HUES64 (cell line): ENCODE measurements around the gene CACNA2D3.
"Not testable (repeated sequence)": the region's sequence is repeated elsewhere in the genome, so short reads cannot be mapped to it uniquely, and the experiment has no call there.

ENCODE experiments used
- H3K27ac ChIP-seq: 2 replicates; pipeline ENCODE4 v1.7.0; 2013; ENCODE audit warnings: low read depth, low read length, inconsistent platforms
- H3K27me3 ChIP-seq: 2 replicates; pipeline ENCODE4 v1.6.1; 2013; ENCODE audit warnings: mild to moderate bottlenecking, low read length; ENCODE audit not compliant: insufficient read depth
- H3K36me3 ChIP-seq: 2 replicates; pipeline ENCODE4 v1.6.1; 2013; ENCODE audit warnings: mild to moderate bottlenecking, low read length; ENCODE audit not compliant: insufficient read depth
- H3K4me1 ChIP-seq: 2 replicates; pipeline ENCODE4 v1.6.1; 2013; ENCODE audit warnings: mild to moderate bottlenecking, low read length, moderate library complexity; ENCODE audit not compliant: insufficient read depth
- H3K4me3 ChIP-seq: 2 replicates; pipeline ENCODE4 v1.5.1; 2013; ENCODE audit warnings: mild to moderate bottlenecking, low read length, moderate library complexity
- H3K9ac ChIP-seq: 2 replicates; pipeline ENCODE4 v1.6.1; 2013; ENCODE audit warnings: mild to moderate bottlenecking, low read depth, low read length
- H3K9me3 ChIP-seq: 2 replicates; pipeline ENCODE4 v1.6.1; 2013; ENCODE audit warnings: low read depth, low read length; ENCODE audit not compliant: insufficient read depth
- WGBS: fragments of 150-250, 120-280 bp; methylation state at CpG from one replicate; pipeline ENCODE4 v1.1.7; 2013; ENCODE audit warnings: missing lambda C conversion rate; 5-methylcytosine and 5-hydroxymethylcytosine counted together

The CACNA2D3 gene

GRCh38 chr3:54427941-54428871, 305.9 kb downstream of the CACNA2D3 start:
- Histone ChIP-seq H3K9ac (no peak overlapping the region), H3K36me3 (no peaks in the 10 kb centered on the region), H3K27ac (no peak overlapping the region), H3K9me3 (no peaks in the 10 kb centered on the region), H3K27me3 (no peaks in the 10 kb centered on the region), H3K4me3 (no peak overlapping the region), H3K4me1 (0 out of 2 replicates have a peak, but pooled peaks cover 2% of the 10 kb centered on the region)
- 57% methylated on average over 9 of the region's 9 CpGs for WGBS

GRCh38 chr3:54432975-54433374, 310.6 kb downstream of the CACNA2D3 start:
- H3K4me3 ChIP-seq: no peak overlapping the region
- H3K27ac ChIP-seq: no peak overlapping the region
- no peaks in the 10 kb centered on the region for H3K36me3 ChIP-seq
- no peaks in the 10 kb centered on the region for H3K27me3 ChIP-seq
- H3K9ac ChIP-seq: no peak overlapping the region
- no peaks in the 10 kb centered on the region for H3K9me3 ChIP-seq
- 0 out of 2 replicates have a peak, but pooled peaks cover 2% of the 10 kb centered on the region for H3K4me1 ChIP-seq
- 85% methylated on average over 1 of the region's 1 CpG for WGBS

- no peaks in the 10 kb centered on the region for H3K36me3 ChIP-seq
- no peaks in the 10 kb centered on the region for H3K9me3 ChIP-seq
- 21% methylated on average over 6 of the region's 6 CpGs for WGBS
Measured at GRCh38 chr3:54433846-54434245, 311.5 kb downstream of the CACNA2D3 start.

GRCh38 chr3:54434756-54435155, 312.4 kb downstream of the CACNA2D3 start:
- Histone ChIP-seq H3K9ac (no peak overlapping the region), H3K4me1 (no peaks in the 10 kb centered on the region), H3K27me3 (no peaks in the 10 kb centered on the region), H3K36me3 (no peaks in the 10 kb centered on the region), H3K9me3 (no peaks in the 10 kb centered on the region), H3K4me3 (no peak overlapping the region), H3K27ac (no peak overlapping the region)
- 89% methylated on average over 2 of the region's 2 CpGs for WGBS

More at GRCh38 chr3:54433846-54434245, 311.5 kb downstream of the CACNA2D3 start:
- H3K9ac ChIP-seq: no peak overlapping the region
- no peak overlapping the region for H3K4me3 ChIP-seq
- no peaks in the 10 kb centered on the region for H3K27me3 ChIP-seq
- H3K27ac ChIP-seq: no peak overlapping the region
- no peaks in the 10 kb centered on the region for H3K4me1 ChIP-seq

GRCh38 chr3:54437271-54437670, 314.9 kb downstream of the CACNA2D3 start:
- H3K9ac ChIP-seq: no peak overlapping the region

GRCh38 chr3:54443561-54444161, 321.3 kb downstream of the CACNA2D3 start:
- H3K4me1 ChIP-seq: no peaks in the 10 kb centered on the region
- H3K9me3 ChIP-seq: no peaks in the 10 kb centered on the region
- no peaks in the 10 kb centered on the region for H3K36me3 ChIP-seq
- WGBS: 87% methylated on average over 11 of the region's 11 CpGs
- H3K9ac ChIP-seq: no peak overlapping the region
- H3K27ac ChIP-seq: no peak overlapping the region
- no peak overlapping the region for H3K4me3 ChIP-seq
- H3K27me3 ChIP-seq: no peaks in the 10 kb centered on the region

More at GRCh38 chr3:54437271-54437670, 314.9 kb downstream of the CACNA2D3 start:
- no peak overlapping the region for H3K4me3 ChIP-seq
- 88% methylated on average over 2 of the region's 2 CpGs for WGBS
- no peaks in the 10 kb centered on the region for H3K4me1 ChIP-seq
- no peak overlapping the region for H3K27ac ChIP-seq
- H3K9me3 ChIP-seq: no peaks in the 10 kb centered on the region
- no peaks in the 10 kb centered on the region for H3K36me3 ChIP-seq
- H3K27me3 ChIP-seq: no peaks in the 10 kb centered on the region

GRCh38 chr3:54445630-54446029, 323.3 kb downstream of the CACNA2D3 start:
- H3K4me1 ChIP-seq: no peaks in the 10 kb centered on the region
- no peaks in the 10 kb centered on the region for H3K9me3 ChIP-seq
- WGBS: 82% methylated on average over 1 of the region's 1 CpG

GRCh38 chr3:54447427-54447826, 325.1 kb downstream of the CACNA2D3 start:
- H3K9me3 ChIP-seq: no peaks in the 10 kb centered on the region
- H3K4me1 ChIP-seq: no peaks in the 10 kb centered on the region
- no peak overlapping the region for H3K9ac ChIP-seq
- H3K4me3 ChIP-seq: no peak overlapping the region
- H3K27me3 ChIP-seq: no peaks in the 10 kb centered on the region
- H3K27ac ChIP-seq: no peak overlapping the region
- no peaks in the 10 kb centered on the region for H3K36me3 ChIP-seq
- 86% methylated on average over 2 of the region's 2 CpGs for WGBS

More at GRCh38 chr3:54445630-54446029, 323.3 kb downstream of the CACNA2D3 start:
- Histone ChIP-seq H3K4me3 (no peak overlapping the region), H3K27me3 (no peaks in the 10 kb centered on the region), H3K9ac (no peak overlapping the region), H3K27ac (no peak overlapping the region), H3K36me3 (no peaks in the 10 kb centered on the region)

- H3K27ac ChIP-seq: no peak overlapping the region
- no peaks in the 10 kb centered on the region for H3K4me1 ChIP-seq
- no peaks in the 10 kb centered on the region for H3K27me3 ChIP-seq
- no peaks in the 10 kb centered on the region for H3K36me3 ChIP-seq
- no peak overlapping the region for H3K9ac ChIP-seq
- H3K9me3 ChIP-seq: peaks cover 11% of the 10 kb centered on the region; the same call in 1 of the 2 replicates
- 100% methylated on average over 1 of the region's 3 CpGs for WGBS
- H3K4me3 ChIP-seq: no peak overlapping the region
Measured at GRCh38 chr3:54454806-54455205, 332.5 kb downstream of the CACNA2D3 start.

GRCh38 chr3:54458357-54458756, 336.0 kb downstream of the CACNA2D3 start:
- H3K9ac ChIP-seq: no peak overlapping the region
- peaks cover 11% of the 10 kb centered on the region; the same call in 1 of the 2 replicates for H3K9me3 ChIP-seq
- no peak overlapping the region for H3K4me3 ChIP-seq
- no peak overlapping the region for H3K27ac ChIP-seq
- H3K27me3 ChIP-seq: no peaks in the 10 kb centered on the region
- WGBS: 100% methylated on average over 1 of the region's 2 CpGs
- H3K36me3 ChIP-seq: no peaks in the 10 kb centered on the region
- H3K4me1 ChIP-seq: no peaks in the 10 kb centered on the region

- H3K27ac ChIP-seq, H3K9ac ChIP-seq, H3K4me1 ChIP-seq, H3K4me3 ChIP-seq, H3K27me3 ChIP-seq, H3K36me3 ChIP-seq: not testable (repeated sequence)
- peaks cover 12% of the 10 kb centered on the region for H3K9me3 ChIP-seq
- 96% methylated on average over 23 of the region's 23 CpGs for WGBS
Measured at GRCh38 chr3:54464554-54464953, 342.2 kb downstream of the CACNA2D3 start.
